HepG2 (cell line): Measurements from ENCODE around the gene XPC. TPM values are rescaled to one million over a fixed set of nuclear protein-coding genes. Genes with fewer than 3 reads are reported as not detected.

Experiments used
- ATAC-seq: fragments of 200-7000 bp; cut with Tn5 transposase; 3 replicates; pipeline ENCODE4 v1.9.1; 2020; ENCODE audit warnings: mild to moderate bottlenecking, moderate library complexity
- BruUV-seq: library from RNA; stranded (reverse); fragments of 400-500 nt; replicated peaks from 2 replicates; lab custom pipeline; 2021; lab: Mats Ljungman, UMichigan
- CTCF ChIA-PET: fragments of 300-600 bp; formaldehyde crosslinking; extraction: SDS; loops from one replicate; lab custom pipeline; 2021; ENCODE audit warnings: low total read pairs, inconsistent platforms, low intra/inter-chr PET ratio; lab: Yijun Ruan, JAX
- POLR2A ChIA-PET: fragments of 350-600 bp; sonication (Branson Sonifier 250); formaldehyde crosslinking; loops from one replicate; lab custom pipeline; 2020; ENCODE audit warnings: antibody characterized with exemption, inconsistent platforms; lab: Yijun Ruan, JAX
- DNase-seq: peaks from one replicate; pipeline ENCODE4 v3.0.0-alpha.2; 2015; ENCODE audit warnings: low spot score
- FAIRE-seq: peaks from 3 replicates; lab custom pipeline; 2011; peaks lifted over from hg19 to GRCh38; lab: Jason Lieb, UNC
- H2AFZ ChIP-seq: one replicate; pipeline ENCODE4 v1.6.1; 2011; ENCODE audit warnings: low read length, inconsistent platforms
- H3K27ac ChIP-seq: fragments of 300-600 bp; 3 replicates; pipeline ENCODE4 v1.8.0; 2011; ENCODE audit warnings: mixed run types, mild to moderate bottlenecking, mixed read lengths, low read length, inconsistent platforms; ENCODE audit not compliant: insufficient read depth; ENCODE audit errors: extremely low read length
- H3K27me3 ChIP-seq, 2 experiments: fragments of 200-600 bp in 1 of 2; 2 replicates in 1 of 2; 3 replicates in 1 of 2; pipeline versions ENCODE4 v1.6.0 to v1.8.0; 2011; ENCODE audit warnings: low read length in 2 of 2, mild to moderate bottlenecking in 2 of 2, moderate library complexity in 2 of 2, inconsistent platforms in 1 of 2; ENCODE audit not compliant: insufficient read depth in 2 of 2, control insufficient read depth in 1 of 2
- H3K36me3 ChIP-seq, 2 experiments: fragments of 200-600 bp in 1 of 2; replicated peaks in 1 of 2; 2 replicates in 1 of 2; 3 replicates in 1 of 2; pipeline versions ENCODE4 v1.5.1 to v1.8.0; 2011; ENCODE audit warnings: low read length in 2 of 2, inconsistent platforms in 1 of 2; ENCODE audit not compliant: insufficient read depth in 2 of 2, control insufficient read depth in 1 of 2
- H3K4me1 ChIP-seq: 2 replicates; pipeline ENCODE4 v1.5.1; 2012; ENCODE audit warnings: low read length, inconsistent platforms; ENCODE audit not compliant: insufficient read depth
- H3K4me2 ChIP-seq: 2 replicates; pipeline ENCODE4 v1.6.0; 2011; ENCODE audit warnings: low read depth, low read length, inconsistent platforms
- H3K4me3 ChIP-seq, 3 experiments: fragments of 200-600 bp in 1 of 3; sonication (generic), shearing (Covaris generic) in 1 of 3; replicated peaks in 1 of 3; 2 replicates each; pipeline ENCODE4 v1.5.1; 2011 to 2016; ENCODE audit warnings: low read length in 3 of 3, inconsistent platforms in 2 of 3, low read depth in 2 of 3, mild to moderate bottlenecking in 2 of 3, control low read depth in 1 of 3, mixed read lengths in 1 of 3; ENCODE audit not compliant: insufficient read depth in 1 of 3
- H3K79me2 ChIP-seq: one replicate; pipeline ENCODE4 v1.6.1; 2011; ENCODE audit warnings: low read length, inconsistent platforms; ENCODE audit not compliant: insufficient read depth
- H3K9ac ChIP-seq: 2 replicates; pipeline ENCODE4 v1.6.0; 2011; ENCODE audit warnings: mild to moderate bottlenecking, low read depth, low read length, inconsistent platforms; ENCODE audit not compliant: insufficient read depth
- H3K9me3 ChIP-seq: 2 replicates; pipeline ENCODE4 v1.5.1; 2012; ENCODE audit warnings: mild to moderate bottlenecking, low read length
- H4K20me1 ChIP-seq: 2 replicates; pipeline ENCODE4 v1.6.0; 2011; ENCODE audit warnings: inconsistent platforms, mild to moderate bottlenecking, low read length, moderate library complexity; ENCODE audit not compliant: insufficient read depth
- CREB1 ChIP-seq, 2 experiments: fragments of 450-650 bp in 1 of 2; IDR thresholded peaks; 2 replicates each; pipeline ENCODE4 v1.6.1; 2016 to 2017; ENCODE audit warnings: control low read depth in 1 of 2, mild to moderate bottlenecking in 1 of 2, missing compliant biosample characterization in 1 of 2, missing genetic modification characterization in 1 of 2
- FOSL2 ChIP-seq: sonication (generic); formaldehyde crosslinking; IDR thresholded peaks from 2 replicates; pipeline ENCODE4 v1.4.0; 2020; ENCODE audit warnings: missing genetic modification reagents
- KAT7 ChIP-seq: IDR thresholded peaks from 2 replicates; pipeline ENCODE4 v1.6.1; 2018; ENCODE audit warnings: borderline replicate concordance, missing compliant biosample characterization
- MZF1 ChIP-seq: sonication (generic); formaldehyde crosslinking; IDR thresholded peaks from 2 replicates; pipeline ENCODE4 v1.8.1; 2023; ENCODE audit warnings: mild to moderate bottlenecking, missing genetic modification reagents, borderline replicate concordance
- RBAK ChIP-seq: sonication (generic); formaldehyde crosslinking; IDR thresholded peaks from 2 replicates; pipeline ENCODE4 v1.5.1; 2020; ENCODE audit warnings: mild to moderate bottlenecking, missing genetic modification reagents
- SOX13 ChIP-seq, 3 experiments: fragments of 450-650 bp in 1 of 3; sonication (generic) in 1 of 3; formaldehyde crosslinking in 1 of 3; IDR thresholded peaks in 2 of 3; conservative IDR thresholded peaks in 1 of 3; 2 replicates each; pipeline versions ENCODE4 v1.5.0 to v1.6.1; 2016 to 2020; ENCODE audit warnings: antibody characterized with exemption in 1 of 3, mild to moderate bottlenecking in 1 of 3, missing compliant biosample characterization in 1 of 3, missing genetic modification reagents in 1 of 3, moderate library complexity in 1 of 3
- TEAD3 ChIP-seq: optimal IDR thresholded peaks from 2 replicates; pipeline ENCODE3; 2016; ENCODE audit warnings: borderline replicate concordance
- ZNF441 ChIP-seq: sonication (generic); formaldehyde crosslinking; IDR thresholded peaks from 2 replicates; pipeline ENCODE4 v1.7.0; 2021; ENCODE audit warnings: missing genetic modification reagents, borderline replicate concordance
- ZNF549 ChIP-seq: sonication (generic); formaldehyde crosslinking; IDR thresholded peaks from 2 replicates; pipeline ENCODE4 v1.5.0; 2020; ENCODE audit warnings: missing genetic modification reagents
- ZNF891 ChIP-seq: sonication (generic); formaldehyde crosslinking; IDR thresholded peaks from 2 replicates; pipeline ENCODE4 v1.5.0; 2020; ENCODE audit warnings: mild to moderate bottlenecking, missing genetic modification reagents
- WGBS: methylation state at CpG from one replicate; pipeline ENCODE4 v1.1.6; 2017; ENCODE audit warnings: low lambda C conversion rate; 5-methylcytosine and 5-hydroxymethylcytosine counted together
- in situ Hi-C: cut with HindIII; loops from 2 replicates; pipeline ENCODE4 v1.10.0; 2017; ENCODE audit warnings: low pct_unique_long_range_greater_than_20kb; ENCODE audit not compliant: extremely low pct_ligation_motif_present
- intact Hi-C: fragments of 100-400 bp; cut with micrococcal nuclease; formaldehyde crosslinking; loops from one replicate; pipeline ENCODE4 v1.10.0; 2022; ENCODE audit not compliant: unreplicated experiment
- polyA plus RNA-seq, 8 experiments: library from polyadenylated mRNA; depleted of rRNA in 3 of 8; stranded (reverse) in 7 of 8; unstranded in 1 of 8; fragments of >200 nt; fragmentation: Illumina TruSeq in 4 of 8; extraction: Trizol in 4 of 8; gene quantifications; 2 replicates each; pipeline versions ENCODE4 v1.2.1 to v1.2.3, GENCODE V29; 2011 to 2016; ENCODE audit warnings: low read depth in 4 of 8, missing spikeins in 1 of 8, mixed read lengths in 1 of 8; ENCODE audit not compliant: insufficient read depth in 1 of 8
- total RNA-seq, 5 experiments: library from RNA; depleted of rRNA; stranded (reverse); fragments of >200 nt; fragmentation: Illumina TruSeq; extraction: Trizol; gene quantifications; 2 replicates each; pipeline ENCODE4 v1.2.3, GENCODE V29; 2016; ENCODE audit warnings: low read depth in 1 of 5
- TF ChIP-seq, protein P1 (sequence below): sonication (generic); formaldehyde crosslinking; IDR thresholded peaks from 2 replicates; pipeline ENCODE4 v1.5.1; 2020; ENCODE audit warnings: missing genetic modification reagents, mild to moderate bottlenecking, borderline replicate concordance
- TF ChIP-seq, protein P2 (sequence below): sonication (generic); formaldehyde crosslinking; conservative IDR thresholded peaks from 2 replicates; pipeline ENCODE4 v1.8.0; 2022; ENCODE audit warnings: mild to moderate bottlenecking, moderate library complexity, missing genetic modification reagents
- TF ChIP-seq, protein P3 (sequence below): sonication (generic); formaldehyde crosslinking; IDR thresholded peaks from 2 replicates; pipeline ENCODE4 v1.8.0; 2022; ENCODE audit warnings: missing genetic modification reagents, mild to moderate bottlenecking, inconsistent platforms, borderline replicate concordance

Gene XPC
- total and polyA plus RNA-seq, 2 of the 13 experiments (the other 11 are each of a cell fraction or from before 2014, with no cell fraction given) = 9.4 to 24.1 TPM

DNA sequence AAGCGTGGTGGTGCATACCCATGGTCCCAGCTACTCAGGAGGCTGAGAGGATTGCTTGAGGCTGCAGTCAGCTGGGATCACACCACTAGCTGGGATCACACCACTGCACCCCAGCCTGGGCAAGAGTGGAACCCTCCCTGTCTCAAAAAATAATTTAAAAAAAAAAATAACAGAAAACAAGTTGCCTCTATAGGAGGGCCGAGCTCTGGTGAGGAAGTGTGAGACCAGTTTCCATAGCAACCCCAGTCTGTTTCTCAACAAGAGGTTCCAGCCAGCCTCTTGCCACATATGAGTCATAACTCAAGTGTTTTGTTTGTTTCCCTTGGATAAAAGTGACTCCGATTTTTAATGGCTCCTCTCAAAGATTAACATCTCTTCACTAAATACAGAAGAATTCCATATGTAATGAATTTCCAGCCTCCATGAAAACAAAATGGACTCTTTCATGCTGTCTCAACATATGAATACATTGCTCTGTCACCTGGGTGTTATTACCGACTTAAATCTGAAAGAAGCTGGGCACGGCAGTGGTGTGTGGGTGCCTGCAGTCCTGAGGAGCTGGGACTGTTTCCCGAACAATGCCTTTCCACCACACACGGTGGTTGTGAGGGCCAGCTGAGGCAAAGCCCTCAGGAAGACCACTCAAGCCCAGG is 33.9 kb downstream of the XPC start (continued):
- TF ChIP-seq CREB1 (IDR thresholded peaks at IDR 0.05) (peak; percentile 26; the same call in 1 of the 2 replicates), CREB1 (CRISPR knock-in tag; IDR thresholded peaks at IDR 0.05) (no peak)

DNA sequence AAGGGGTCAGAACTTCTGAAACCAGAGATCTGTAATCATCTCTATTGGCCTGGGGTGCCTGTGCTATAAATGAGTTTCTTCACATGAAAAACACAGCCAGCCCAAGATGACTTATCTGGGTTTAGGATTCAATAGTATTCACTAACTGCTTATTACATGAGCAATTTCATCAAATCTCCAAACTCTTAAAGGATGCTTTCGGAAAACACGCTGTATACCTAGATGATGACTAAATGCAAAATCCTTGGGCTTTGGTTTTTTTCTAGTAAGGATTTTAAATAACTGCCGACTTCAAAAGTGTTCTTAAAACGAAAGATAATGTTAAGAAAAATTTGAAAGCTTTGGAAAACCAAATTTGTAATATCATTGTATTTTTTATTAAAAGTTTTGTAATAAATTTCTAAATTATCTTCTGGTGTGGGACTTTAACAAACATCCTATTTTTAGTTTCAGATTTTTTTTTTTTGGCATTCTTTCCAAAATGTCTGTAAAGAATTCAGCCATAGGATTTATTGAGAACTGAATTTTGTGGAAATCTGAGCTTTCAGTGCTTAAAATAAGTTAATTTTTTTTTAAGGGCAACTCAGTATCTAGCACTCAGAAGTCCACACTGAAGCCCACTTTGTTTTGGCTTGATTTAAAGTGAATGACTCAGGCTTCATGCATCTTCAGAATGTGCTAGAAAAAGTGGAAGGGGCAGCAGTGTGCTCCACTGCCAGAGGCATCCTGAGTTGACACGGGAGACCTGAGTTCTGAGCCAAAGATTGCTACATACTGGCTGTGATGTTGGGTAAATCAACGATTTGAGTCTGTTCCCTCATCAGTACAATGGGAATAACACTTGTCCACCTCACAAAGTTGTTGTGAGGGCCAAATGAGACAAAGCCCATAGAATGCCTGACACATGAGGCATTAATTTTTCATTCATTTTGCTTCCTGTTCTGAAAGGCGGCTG is 34.9 kb downstream of the XPC start:
- no TSS peak for BruUV-seq
- CTCF ChIA-PET = interaction anchor here (1.7 kb wide), 1 partner anchor 247 kb away, joined by 3 read pairs; no protein-coding TSS in a partner anchor
- in situ Hi-C loops = no loop called here
- no peak for TF ChIP-seq ZNF549 (CRISPR knock-in tag)
- TF ChIP-seq TEAD3 (CRISPR knock-in tag) = peak; percentile 39
- TF ChIP-seq, protein P1, sequence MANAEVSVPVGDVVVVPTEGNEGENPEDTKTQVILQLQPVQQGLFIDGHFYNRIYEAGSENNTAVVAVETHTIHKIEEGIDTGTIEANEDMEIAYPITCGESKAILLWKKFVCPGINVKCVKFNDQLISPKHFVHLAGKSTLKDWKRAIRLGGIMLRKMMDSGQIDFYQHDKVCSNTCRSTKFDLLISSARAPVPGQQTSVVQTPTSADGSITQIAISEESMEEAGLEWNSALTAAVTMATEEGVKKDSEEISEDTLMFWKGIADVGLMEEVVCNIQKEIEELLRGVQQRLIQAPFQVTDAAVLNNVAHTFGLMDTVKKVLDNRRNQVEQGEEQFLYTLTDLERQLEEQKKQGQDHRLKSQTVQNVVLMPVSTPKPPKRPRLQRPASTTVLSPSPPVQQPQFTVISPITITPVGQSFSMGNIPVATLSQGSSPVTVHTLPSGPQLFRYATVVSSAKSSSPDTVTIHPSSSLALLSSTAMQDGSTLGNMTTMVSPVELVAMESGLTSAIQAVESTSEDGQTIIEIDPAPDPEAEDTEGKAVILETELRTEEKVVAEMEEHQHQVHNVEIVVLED (CRISPR knock-in tag) = no peak
- no peak for TF ChIP-seq SOX13 (IDR thresholded peaks at IDR 0.05)
- TF ChIP-seq SOX13 (CRISPR knock-in tag; conservative IDR thresholded peaks at IDR 0.05 in 1 of 2, IDR thresholded peaks at IDR 0.05 in 1 of 2) = 0 out of 4 replicates have a peak, but pooled peaks of 1 of the 2 experiments have one; percentile 2
- no peak for TF ChIP-seq RBAK (CRISPR knock-in tag)
- TF ChIP-seq ZNF441 (CRISPR knock-in tag) = no peak
- TF ChIP-seq MZF1 (CRISPR knock-in tag) = no peak
- TF ChIP-seq, protein P2, sequence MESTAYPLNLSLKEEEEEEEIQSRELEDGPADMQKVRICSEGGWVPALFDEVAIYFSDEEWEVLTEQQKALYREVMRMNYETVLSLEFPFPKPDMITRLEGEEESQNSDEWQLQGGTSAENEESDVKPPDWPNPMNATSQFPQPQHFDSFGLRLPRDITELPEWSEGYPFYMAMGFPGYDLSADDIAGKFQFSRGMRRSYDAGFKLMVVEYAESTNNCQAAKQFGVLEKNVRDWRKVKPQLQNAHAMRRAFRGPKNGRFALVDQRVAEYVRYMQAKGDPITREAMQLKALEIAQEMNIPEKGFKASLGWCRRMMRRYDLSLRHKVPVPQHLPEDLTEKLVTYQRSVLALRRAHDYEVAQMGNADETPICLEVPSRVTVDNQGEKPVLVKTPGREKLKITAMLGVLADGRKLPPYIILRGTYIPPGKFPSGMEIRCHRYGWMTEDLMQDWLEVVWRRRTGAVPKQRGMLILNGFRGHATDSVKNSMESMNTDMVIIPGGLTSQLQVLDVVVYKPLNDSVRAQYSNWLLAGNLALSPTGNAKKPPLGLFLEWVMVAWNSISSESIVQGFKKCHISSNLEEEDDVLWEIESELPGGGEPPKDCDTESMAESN (CRISPR knock-in tag) = no peak
- TF ChIP-seq FOSL2 (CRISPR knock-in tag) = peak; percentile 69
- TF ChIP-seq KAT7 (CRISPR knock-in tag) = no peak
- no peak for TF ChIP-seq ZNF891 (CRISPR knock-in tag)
- TF ChIP-seq, protein P3, sequence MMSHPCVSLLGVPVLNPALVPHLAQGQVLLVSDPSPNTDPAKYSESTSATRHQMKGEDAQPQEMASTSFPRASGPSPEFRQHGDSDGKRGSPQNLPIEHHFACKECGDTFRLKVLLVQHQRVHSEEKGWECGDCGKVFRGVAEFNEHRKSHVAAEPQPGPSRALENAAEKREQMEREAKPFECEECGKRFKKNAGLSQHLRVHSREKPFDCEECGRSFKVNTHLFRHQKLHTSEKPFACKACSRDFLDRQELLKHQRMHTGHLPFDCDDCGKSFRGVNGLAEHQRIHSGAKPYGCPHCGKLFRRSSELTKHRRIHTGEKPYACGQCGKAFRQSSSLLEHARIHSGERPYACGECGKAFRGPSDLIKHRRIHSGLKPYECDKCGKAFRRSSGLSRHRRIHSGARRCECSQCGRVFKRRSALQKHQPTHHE (CRISPR knock-in tag) = no peak

More for the DNA sequence above, 34.9 kb downstream of the XPC start:
- H3K9me3 ChIP-seq = no peaks in the 10 kb centered on the region
- H3K27ac ChIP-seq = peak overlapping the region; percentile 96
- H3K4me3 ChIP-seq = no peak overlapping the region
- H4K20me1 ChIP-seq = no peaks in the 10 kb centered on the region; the same call in 1 of the 2 replicates
- 84% methylated on average over 7 of the region's 7 CpGs for WGBS
- intact Hi-C loops = no loop called here
- no peak; the same call in 2 of the 3 replicates for ATAC-seq
- no peaks in the 10 kb centered on the region for H3K79me2 ChIP-seq
- POLR2A ChIA-PET = interaction anchor here (1.0 to 4.4 kb wide), 4 partner anchors 9 to 35 kb away, joined by 3 to 30 read pairs (median 12); partner anchors contain the start of genes CHCHD4, LSM3, TMEM43 and XPC
- no peaks in the 10 kb centered on the region for H3K27me3 ChIP-seq
- no peak overlapping the region for H3K4me2 ChIP-seq
- H3K4me1 ChIP-seq = peaks cover 20% of the 10 kb centered on the region
- peak; percentile 70 for DNase-seq
- no peak overlapping the region for H2AFZ ChIP-seq
- peaks cover 17 to 56% of the 10 kb centered on the region in 2 experiments; a peak in 4 of 5 replicates for H3K36me3 ChIP-seq
- no peak for FAIRE-seq
- peak overlapping the region; percentile 78 for H3K9ac ChIP-seq
